ENCODE results near the gene NGFR. TPM values are rescaled to one million over a fixed set of nuclear protein-coding genes. Genes with fewer than 3 reads are reported as not detected.

Gene NGFR
- total and polyA plus RNA-seq, 9 of the 15 experiments (the other 6 are each of a cell fraction or from before 2014, with no cell fraction given), result 0.07 to 0.23 (median 0.13) TPM; not detected in 4

DNA sequence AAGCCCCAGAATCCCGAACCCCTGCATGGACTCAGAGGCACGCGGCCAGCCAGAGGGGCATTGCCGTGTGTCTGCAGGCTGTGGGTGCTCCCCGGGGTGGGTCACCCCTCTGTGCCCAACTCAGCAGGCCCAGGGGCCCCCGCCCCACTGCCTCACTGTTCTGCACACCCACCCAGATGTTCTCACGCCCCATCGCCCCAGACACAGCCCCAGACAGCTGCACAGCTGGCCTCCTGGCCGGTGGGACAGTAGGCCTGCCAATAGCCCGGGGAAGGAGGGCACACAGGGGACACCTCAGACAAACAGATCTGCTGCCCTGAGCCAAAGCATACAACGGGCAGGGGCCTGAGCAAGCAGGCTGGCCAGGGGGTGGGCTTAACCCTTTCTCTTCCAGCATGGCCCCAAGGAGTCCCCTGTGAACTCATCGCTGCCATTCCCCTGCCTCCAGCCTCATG, 53.0 kb downstream of the NGFR start (continued):
- TF ChIP-seq ZBTB12 (CRISPR knock-in tag; IDR thresholded peaks at IDR 0.05), result no peak
- TF ChIP-seq, protein P1, sequence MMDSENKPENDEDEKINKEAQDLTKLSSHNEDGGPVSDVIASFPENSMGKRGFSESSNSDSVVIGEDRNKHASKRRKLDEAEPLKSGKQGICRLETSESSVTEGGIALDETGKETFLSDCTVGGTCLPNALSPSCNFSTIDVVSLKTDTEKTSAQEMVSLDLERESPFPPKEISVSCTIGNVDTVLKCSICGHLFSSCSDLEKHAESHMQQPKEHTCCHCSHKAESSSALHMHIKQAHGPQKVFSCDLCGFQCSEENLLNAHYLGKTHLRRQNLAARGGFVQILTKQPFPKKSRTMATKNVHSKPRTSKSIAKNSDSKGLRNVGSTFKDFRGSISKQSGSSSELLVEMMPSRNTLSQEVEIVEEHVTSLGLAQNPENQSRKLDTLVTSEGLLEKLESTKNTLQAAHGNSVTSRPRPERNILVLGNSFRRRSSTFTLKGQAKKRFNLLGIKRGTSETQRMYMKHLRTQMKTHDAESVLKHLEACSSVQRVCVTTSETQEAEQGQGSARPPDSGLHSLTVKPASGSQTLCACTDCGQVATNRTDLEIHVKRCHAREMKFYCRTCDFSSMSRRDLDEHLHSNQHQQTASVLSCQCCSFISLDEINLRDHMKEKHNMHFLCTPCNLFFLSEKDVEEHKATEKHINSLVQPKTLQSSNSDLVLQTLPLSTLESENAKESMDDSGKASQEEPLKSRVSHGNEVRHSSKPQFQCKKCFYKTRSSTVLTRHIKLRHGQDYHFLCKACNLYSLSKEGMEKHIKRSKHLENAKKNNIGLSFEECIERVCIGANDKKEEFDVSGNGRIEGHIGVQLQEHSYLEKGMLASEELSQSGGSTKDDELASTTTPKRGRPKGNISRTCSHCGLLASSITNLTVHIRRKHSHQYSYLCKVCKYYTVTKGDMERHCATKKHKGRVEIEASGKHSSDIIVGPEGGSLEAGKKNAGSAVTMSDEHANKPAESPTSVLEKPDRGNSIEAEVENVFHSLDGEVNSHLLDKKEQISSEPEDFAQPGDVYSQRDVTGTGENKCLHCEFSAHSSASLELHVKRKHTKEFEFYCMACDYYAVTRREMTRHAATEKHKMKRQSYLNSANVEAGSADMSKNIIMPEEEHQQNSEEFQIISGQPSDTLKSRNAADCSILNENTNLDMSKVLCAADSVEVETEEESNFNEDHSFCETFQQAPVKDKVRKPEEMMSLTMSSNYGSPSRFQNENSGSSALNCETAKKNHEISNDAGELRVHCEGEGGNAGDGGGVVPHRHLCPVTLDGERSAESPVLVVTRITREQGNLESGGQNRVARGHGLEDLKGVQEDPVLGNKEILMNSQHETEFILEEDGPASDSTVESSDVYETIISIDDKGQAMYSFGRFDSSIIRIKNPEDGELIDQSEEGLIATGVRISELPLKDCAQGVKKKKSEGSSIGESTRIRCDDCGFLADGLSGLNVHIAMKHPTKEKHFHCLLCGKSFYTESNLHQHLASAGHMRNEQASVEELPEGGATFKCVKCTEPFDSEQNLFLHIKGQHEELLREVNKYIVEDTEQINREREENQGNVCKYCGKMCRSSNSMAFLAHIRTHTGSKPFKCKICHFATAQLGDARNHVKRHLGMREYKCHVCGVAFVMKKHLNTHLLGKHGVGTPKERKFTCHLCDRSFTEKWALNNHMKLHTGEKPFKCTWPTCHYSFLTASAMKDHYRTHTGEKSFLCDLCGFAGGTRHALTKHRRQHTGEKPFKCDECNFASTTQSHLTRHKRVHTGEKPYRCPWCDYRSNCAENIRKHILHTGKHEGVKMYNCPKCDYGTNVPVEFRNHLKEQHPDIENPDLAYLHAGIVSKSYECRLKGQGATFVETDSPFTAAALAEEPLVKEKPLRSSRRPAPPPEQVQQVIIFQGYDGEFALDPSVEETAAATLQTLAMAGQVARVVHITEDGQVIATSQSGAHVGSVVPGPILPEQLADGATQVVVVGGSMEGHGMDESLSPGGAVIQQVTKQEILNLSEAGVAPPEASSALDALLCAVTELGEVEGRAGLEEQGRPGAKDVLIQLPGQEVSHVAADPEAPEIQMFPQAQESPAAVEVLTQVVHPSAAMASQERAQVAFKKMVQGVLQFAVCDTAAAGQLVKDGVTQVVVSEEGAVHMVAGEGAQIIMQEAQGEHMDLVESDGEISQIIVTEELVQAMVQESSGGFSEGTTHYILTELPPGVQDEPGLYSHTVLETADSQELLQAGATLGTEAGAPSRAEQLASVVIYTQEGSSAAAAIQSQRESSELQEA (IDR thresholded peaks at IDR 0.05; ENCODE audit: low read depth), result no peak
